GM19099 (cell line): ENCODE measurements around the gene SLA2.

ENCODE experiments used
- POLR2A ChIP-seq: IDR thresholded peaks from 3 replicates; pipeline ENCODE4 v1.6.1; 2011; ENCODE audit warnings: low read depth; ENCODE audit not compliant: insufficient read length; ENCODE audit errors: extremely low read depth

SLA2 gene

GRCh38 chr20:36591854-36592641 lies 53.9 kb downstream of the SLA2 start:
- TF ChIP-seq POLR2A: no peak

- TF ChIP-seq POLR2A: no peak
These were observed 54.7 kb downstream of the SLA2 start for GRCh38 chr20:36591281-36591680.

GRCh38 chr20:36587388-36588070 lies 58.5 kb downstream of the SLA2 start:
- TF ChIP-seq POLR2A: no peak

- no peak for TF ChIP-seq POLR2A
These were observed 60.4 kb downstream of the SLA2 start for GRCh38 chr20:36585410-36586125.

GRCh38 chr20:36584018-36584481 lies 61.9 kb downstream of the SLA2 start:
- TF ChIP-seq POLR2A: no peak

GRCh38 chr20:36582821-36583220 lies 63.2 kb downstream of the SLA2 start:
- no peak for TF ChIP-seq POLR2A

GRCh38 chr20:36582322-36582721 lies 63.7 kb downstream of the SLA2 start:
- no peak for TF ChIP-seq POLR2A

- TF ChIP-seq POLR2A: no peak
These were observed 65.9 kb downstream of the SLA2 start for GRCh38 chr20:36579996-36580545.

- no peak for TF ChIP-seq POLR2A
These were observed 67.5 kb downstream of the SLA2 start for GRCh38 chr20:36578356-36579041.

- no peak for TF ChIP-seq POLR2A
These were observed 69.9 kb downstream of the SLA2 start for GRCh38 chr20:36576081-36576445.

GRCh38 chr20:36574366-36575135 lies 71.4 kb downstream of the SLA2 start:
- TF ChIP-seq POLR2A: no peak

- no peak for TF ChIP-seq POLR2A
These were observed 72.1 kb downstream of the SLA2 start for GRCh38 chr20:36573798-36574365.

- TF ChIP-seq POLR2A: peak; percentile 76
These were observed 72.7 kb downstream of the SLA2 start, which contains the start of gene TGIF2 for GRCh38 chr20:36573103-36573797. TGIF2 (plus strand) TSS chr20:36573597; CDS start chr20:36578775, 5,178 bp downstream.
